ENCODE results near the gene NHSL1.

The NHSL1 gene

GRCh38 chr6:138424004-138424904 is 75.0 kb downstream of the NHSL1 start:
- Histone ChIP-seq H3F3A (ENCODE audit: control insufficient read depth, insufficient read depth) (no peaks in the 10 kb centered on the region), H4K20me1 (ENCODE audit: control insufficient read depth, insufficient read depth, low read depth, low read length) (no peaks in the 10 kb centered on the region), H3K79me2 (ENCODE audit: control insufficient read depth, low read length) (no peaks in the 10 kb centered on the region), H3K9me2 (replicated peaks; ENCODE audit: control insufficient read depth, low read length) (no peaks in the 10 kb centered on the region), H3K4me2 (ENCODE audit: low read length) (no peak overlapping the region), H3K27ac (ENCODE audit: low read depth, low read length) (no peak overlapping the region), H3K27me3 (ENCODE audit: control insufficient read depth, low read length) (no peaks in the 10 kb centered on the region), H3K4me3 (ENCODE audit: low read length) (no peak overlapping the region), H3K9me3 (ENCODE audit: control insufficient read depth, insufficient read depth, low read length) (no peaks in the 10 kb centered on the region), H3K4me1 (ENCODE audit: control insufficient read depth, low read length) (no peaks in the 10 kb centered on the region), H3K36me3 (ENCODE audit: control insufficient read depth, low read length) (no peaks in the 10 kb centered on the region)
- no peak for TF ChIP-seq CTCF (IDR thresholded peaks at IDR 0.05; ENCODE audit: low read depth, low read length, poor library complexity, severe bottlenecking)
- TF ChIP-seq EZH2phosphoT487 (IDR thresholded peaks at IDR 0.05; ENCODE audit: borderline replicate concordance, low read length), result no peak

GRCh38 chr6:138422861-138423260 is 76.4 kb downstream of the NHSL1 start:
- H3K27ac ChIP-seq (ENCODE audit: low read depth, low read length), result no peak overlapping the region
- H3K36me3 ChIP-seq (ENCODE audit: control insufficient read depth, low read length), result no peaks in the 10 kb centered on the region
- H3K4me3 ChIP-seq (ENCODE audit: low read length), result no peak overlapping the region
- no peaks in the 10 kb centered on the region for H3K9me3 ChIP-seq (ENCODE audit: control insufficient read depth, insufficient read depth, low read length)
- TF ChIP-seq EZH2phosphoT487 (IDR thresholded peaks at IDR 0.05; ENCODE audit: borderline replicate concordance, low read length) (no peak), CTCF (IDR thresholded peaks at IDR 0.05; ENCODE audit: low read depth, low read length, poor library complexity, severe bottlenecking) (no peak)
- H3K27me3 ChIP-seq (ENCODE audit: control insufficient read depth, low read length), result no peaks in the 10 kb centered on the region
- H4K20me1 ChIP-seq (ENCODE audit: control insufficient read depth, insufficient read depth, low read depth, low read length), result no peaks in the 10 kb centered on the region
- no peak overlapping the region for H3K4me2 ChIP-seq (ENCODE audit: low read length)
- H3K4me1 ChIP-seq (ENCODE audit: control insufficient read depth, low read length), result no peaks in the 10 kb centered on the region
- H3K9me2 ChIP-seq (replicated peaks; ENCODE audit: control insufficient read depth, low read length), result no peaks in the 10 kb centered on the region
- no peaks in the 10 kb centered on the region for H3F3A ChIP-seq (ENCODE audit: control insufficient read depth, insufficient read depth)
- no peaks in the 10 kb centered on the region for H3K79me2 ChIP-seq (ENCODE audit: control insufficient read depth, low read length)

- no peaks in the 10 kb centered on the region for H3K4me1 ChIP-seq (ENCODE audit: control insufficient read depth, low read length)
- no peaks in the 10 kb centered on the region for H3F3A ChIP-seq (ENCODE audit: control insufficient read depth, insufficient read depth)
- H4K20me1 ChIP-seq (ENCODE audit: control insufficient read depth, insufficient read depth, low read depth, low read length), result no peaks in the 10 kb centered on the region
- H3K9me3 ChIP-seq (ENCODE audit: control insufficient read depth, insufficient read depth, low read length), result no peaks in the 10 kb centered on the region
- no peaks in the 10 kb centered on the region for H3K79me2 ChIP-seq (ENCODE audit: control insufficient read depth, low read length)
- no peaks in the 10 kb centered on the region for H3K9me2 ChIP-seq (replicated peaks; ENCODE audit: control insufficient read depth, low read length)
- H3K27me3 ChIP-seq (ENCODE audit: control insufficient read depth, low read length), result no peaks in the 10 kb centered on the region
- no peak for TF ChIP-seq EZH2phosphoT487 (IDR thresholded peaks at IDR 0.05; ENCODE audit: borderline replicate concordance, low read length)
- no peak for TF ChIP-seq CTCF (IDR thresholded peaks at IDR 0.05; ENCODE audit: low read depth, low read length, poor library complexity, severe bottlenecking)
- H3K27ac ChIP-seq (ENCODE audit: low read depth, low read length), result no peak overlapping the region
- no peak overlapping the region for H3K4me2 ChIP-seq (ENCODE audit: low read length)
- H3K4me3 ChIP-seq (ENCODE audit: low read length), result no peak overlapping the region
- no peaks in the 10 kb centered on the region for H3K36me3 ChIP-seq (ENCODE audit: control insufficient read depth, low read length)
Observed at GRCh38 chr6:138421608-138422007, 77.7 kb downstream of the NHSL1 start.
